Measurements from ENCODE around the gene ANKRD45. TPM values are rescaled to one million over a fixed set of nuclear protein-coding genes. Genes with fewer than 3 reads are reported as not detected.
"Not testable (repeated sequence)": the region's sequence is repeated elsewhere in the genome, so short reads cannot be mapped to it uniquely, and the experiment has no call there.

ANKRD45 gene
- total RNA-seq, 2 experiments from 2014 or later = 0.20 TPM; not detected in 1

- H3K4me3 Mint-ChIP-seq; H3K36me3 Mint-ChIP-seq; H3K27me3 Mint-ChIP-seq; H3K4me1 Mint-ChIP-seq; ATAC-seq; H3K27ac Mint-ChIP-seq; DNase-seq; H3K9me3 Mint-ChIP-seq (ENCODE audit: low read depth); CTCF ChIA-PET: not testable (repeated sequence)
These were observed 10.5 kb upstream of the ANKRD45 start for GRCh38 chr1:173680152-173680551.

- H3K27me3 Mint-ChIP-seq = peaks cover 11% of the 10 kb centered on the region
- H3K27ac Mint-ChIP-seq; CTCF ChIA-PET; H3K9me3 Mint-ChIP-seq (ENCODE audit: low read depth); ATAC-seq; H3K36me3 Mint-ChIP-seq; H3K4me3 Mint-ChIP-seq; H3K4me1 Mint-ChIP-seq; DNase-seq: not testable (repeated sequence)
These were observed 4.8 kb upstream of the ANKRD45 start for GRCh38 chr1:173674496-173674895.

DNA sequence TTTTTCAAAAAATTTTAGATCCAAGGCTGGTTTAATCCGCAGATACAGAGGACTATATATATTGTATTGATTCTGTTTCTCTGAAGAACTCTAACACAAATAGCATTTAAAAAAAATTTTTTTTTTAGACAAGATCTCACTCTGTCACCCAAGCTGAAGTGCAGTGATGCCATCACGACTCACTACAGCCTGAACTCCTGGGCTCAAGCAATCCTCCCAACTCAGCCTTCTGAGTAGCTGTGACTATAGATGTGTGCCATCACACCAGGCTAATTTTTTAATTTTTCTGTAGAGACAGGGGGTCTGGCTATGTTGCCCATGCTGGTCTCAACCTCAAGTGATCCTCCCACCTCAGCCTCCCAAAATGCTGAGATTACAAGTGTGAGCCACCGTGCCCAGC is 3.0 kb downstream of the ANKRD45 start:
- CTCF ChIA-PET = no interaction called here
- no peak for ATAC-seq

DNA sequence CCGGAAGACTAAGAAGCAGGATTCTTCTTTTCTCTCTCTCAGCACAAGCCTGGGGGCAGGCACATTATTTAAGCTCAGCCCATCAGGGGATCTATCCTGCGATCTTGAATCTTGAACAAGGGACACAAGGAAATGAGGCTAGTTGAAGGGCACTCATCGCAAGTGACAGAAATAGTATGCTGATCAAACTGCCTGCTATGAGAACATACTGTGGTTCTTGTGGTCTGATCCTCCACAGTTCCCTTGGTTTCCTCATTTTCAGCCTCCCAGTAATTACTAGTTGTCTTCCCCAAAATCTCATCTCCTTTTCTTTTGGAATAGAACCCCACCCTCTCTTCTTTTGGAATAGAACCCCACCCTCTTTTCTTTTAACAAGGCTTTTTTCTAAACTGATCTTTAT is 6.5 kb downstream of the ANKRD45 start:
- no peak for ATAC-seq
- Mint-ChIP-seq H3K27ac (no peak overlapping the region), H3K27me3 (peaks cover 7% of the 10 kb centered on the region), H3K9me3 (ENCODE audit: low read depth) (no peaks in the 10 kb centered on the region), H3K4me1 (no peaks in the 10 kb centered on the region), H3K4me3 (no peak overlapping the region), H3K36me3 (no peaks in the 10 kb centered on the region)
- no peak for DNase-seq
- CTCF ChIA-PET = no interaction called here

More for the DNA sequence above, 3.0 kb downstream of the ANKRD45 start:
- H3K9me3 Mint-ChIP-seq (ENCODE audit: low read depth) = no peaks in the 10 kb centered on the region
- H3K27me3 Mint-ChIP-seq = peaks cover 30% of the 10 kb centered on the region
- no peak overlapping the region for H3K4me3 Mint-ChIP-seq
- no peak for DNase-seq
- no peak overlapping the region for H3K27ac Mint-ChIP-seq
- peaks cover 7% of the 10 kb centered on the region for H3K4me1 Mint-ChIP-seq
- peaks cover 3% of the 10 kb centered on the region for H3K36me3 Mint-ChIP-seq

- H3K4me3 Mint-ChIP-seq = no peak overlapping the region
- no peak for ATAC-seq
- DNase-seq = no peak
- no peaks in the 10 kb centered on the region for H3K9me3 Mint-ChIP-seq (ENCODE audit: low read depth)
- no peak overlapping the region for H3K27ac Mint-ChIP-seq
- CTCF ChIA-PET = interaction anchor here (0.6 kb wide), 1 partner anchor 904 kb away, joined by 5 read pairs; no protein-coding TSS in a partner anchor
- H3K4me1 Mint-ChIP-seq = no peaks in the 10 kb centered on the region
- no peaks in the 10 kb centered on the region for H3K36me3 Mint-ChIP-seq
- H3K27me3 Mint-ChIP-seq = no peaks in the 10 kb centered on the region
These were observed 7.9 kb downstream of the ANKRD45 start for GRCh38 chr1:173661763-173662162.

DNA sequence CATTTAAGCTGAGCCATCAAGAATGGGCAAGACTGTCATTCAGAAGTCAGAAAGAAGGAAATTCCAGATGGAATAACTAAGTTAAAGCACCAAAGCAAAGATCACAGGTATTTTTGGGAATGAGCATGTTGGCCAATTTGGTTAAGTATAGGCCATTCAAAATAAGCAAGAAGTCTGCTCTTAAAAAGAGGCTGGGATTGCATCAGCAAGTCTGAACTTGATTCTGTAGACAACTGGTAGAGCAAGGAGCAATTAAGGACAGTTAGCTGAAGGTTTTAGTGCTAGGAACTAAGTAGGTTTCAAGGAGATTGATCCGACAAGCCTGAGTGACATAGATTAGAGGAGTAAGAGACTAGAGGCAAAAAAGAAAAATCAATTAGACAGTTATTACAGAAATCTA is 8.4 kb downstream of the ANKRD45 start:
- no peak overlapping the region for H3K4me3 Mint-ChIP-seq
- CTCF ChIA-PET = no interaction called here
- DNase-seq = no peak
- H3K9me3 Mint-ChIP-seq (ENCODE audit: low read depth) = no peaks in the 10 kb centered on the region
- no peaks in the 10 kb centered on the region for H3K27me3 Mint-ChIP-seq
- ATAC-seq = no peak
- no peaks in the 10 kb centered on the region for H3K36me3 Mint-ChIP-seq
- no peaks in the 10 kb centered on the region for H3K4me1 Mint-ChIP-seq
- H3K27ac Mint-ChIP-seq = no peak overlapping the region

- DNase-seq = no peak
- Mint-ChIP-seq H3K27ac (no peak overlapping the region), H3K36me3 (no peaks in the 10 kb centered on the region), H3K4me3 (no peak overlapping the region), H3K4me1 (no peaks in the 10 kb centered on the region), H3K27me3 (no peaks in the 10 kb centered on the region), H3K9me3 (ENCODE audit: low read depth) (no peaks in the 10 kb centered on the region)
- no peak for ATAC-seq
- CTCF ChIA-PET = no interaction called here
These were observed 9.3 kb downstream of the ANKRD45 start for GRCh38 chr1:173660306-173660705.

GRCh38 chr1:173648880-173649605 is 20.6 kb downstream of the ANKRD45 start:
- no peaks in the 10 kb centered on the region for H3K4me1 Mint-ChIP-seq
- no peaks in the 10 kb centered on the region for H3K36me3 Mint-ChIP-seq
- peaks cover 3% of the 10 kb centered on the region for H3K27me3 Mint-ChIP-seq
- H3K27ac Mint-ChIP-seq = no peak overlapping the region
- CTCF ChIA-PET = no interaction called here
- H3K4me3 Mint-ChIP-seq = no peak overlapping the region
- ATAC-seq (no peak), DNase-seq (no peak)
- H3K9me3 Mint-ChIP-seq (ENCODE audit: low read depth) = no peaks in the 10 kb centered on the region

GRCh38 chr1:173646656-173647055 is 23.0 kb downstream of the ANKRD45 start:
- ATAC-seq (no peak), DNase-seq (no peak)
- Mint-ChIP-seq H3K27me3 (no peaks in the 10 kb centered on the region), H3K36me3 (no peaks in the 10 kb centered on the region), H3K27ac (no peak overlapping the region), H3K4me1 (peaks cover 2% of the 10 kb centered on the region), H3K9me3 (ENCODE audit: low read depth) (no peaks in the 10 kb centered on the region), H3K4me3 (no peak overlapping the region)
- CTCF ChIA-PET = no interaction called here

DNA sequence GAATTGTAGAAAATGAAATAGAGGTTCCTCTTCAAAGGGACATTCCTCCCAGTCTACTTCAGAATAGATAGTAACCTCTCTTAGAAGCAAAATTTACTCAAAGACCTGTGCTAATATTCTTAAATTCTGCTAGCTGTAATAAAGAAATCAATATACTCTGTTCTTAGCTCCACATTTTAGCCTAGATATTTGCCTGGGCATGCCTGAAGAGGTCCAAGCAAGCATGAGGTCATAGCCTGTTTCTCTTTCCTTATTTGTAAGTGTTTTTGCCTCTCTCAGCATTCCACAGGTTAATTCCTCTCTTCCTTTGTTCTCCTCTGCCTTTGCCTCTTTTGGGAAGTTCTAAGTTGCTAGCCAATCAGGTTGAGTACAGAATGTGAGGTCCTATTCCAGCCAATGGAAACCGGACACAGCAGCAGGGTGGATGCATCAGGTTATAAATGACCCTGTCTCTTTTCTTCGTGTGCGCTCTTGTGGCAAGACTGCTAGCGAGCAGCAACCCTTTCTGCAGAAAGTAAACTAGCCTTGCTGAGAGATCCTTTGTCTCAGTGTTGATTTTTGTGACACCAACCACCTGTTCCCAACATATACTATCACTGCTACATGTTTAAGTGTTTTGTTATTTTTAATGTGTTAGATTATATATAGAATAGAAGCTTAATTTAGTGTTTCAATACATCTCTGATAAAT is 27.1 kb downstream of the ANKRD45 start:
- H3K27me3 Mint-ChIP-seq; H3K4me1 Mint-ChIP-seq; DNase-seq; H3K4me3 Mint-ChIP-seq; ATAC-seq; H3K9me3 Mint-ChIP-seq (ENCODE audit: low read depth); H3K27ac Mint-ChIP-seq; H3K36me3 Mint-ChIP-seq: not testable (repeated sequence)
- CTCF ChIA-PET = interaction anchor here (1.4 kb wide), 1 partner anchor 213 kb away, joined by 3 read pairs; no protein-coding TSS in a partner anchor

GRCh38 chr1:173639102-173639501 is 30.5 kb downstream of the ANKRD45 start:
- H3K4me1 Mint-ChIP-seq = peaks cover 2% of the 10 kb centered on the region
- H3K27ac Mint-ChIP-seq = no peak overlapping the region
- CTCF ChIA-PET = no interaction called here
- no peaks in the 10 kb centered on the region for H3K27me3 Mint-ChIP-seq
- H3K4me3 Mint-ChIP-seq = no peak overlapping the region
- ATAC-seq = no peak
- H3K36me3 Mint-ChIP-seq = peaks cover 8% of the 10 kb centered on the region
- no peak for DNase-seq
- peaks cover 4% of the 10 kb centered on the region for H3K9me3 Mint-ChIP-seq (ENCODE audit: low read depth)

DNA sequence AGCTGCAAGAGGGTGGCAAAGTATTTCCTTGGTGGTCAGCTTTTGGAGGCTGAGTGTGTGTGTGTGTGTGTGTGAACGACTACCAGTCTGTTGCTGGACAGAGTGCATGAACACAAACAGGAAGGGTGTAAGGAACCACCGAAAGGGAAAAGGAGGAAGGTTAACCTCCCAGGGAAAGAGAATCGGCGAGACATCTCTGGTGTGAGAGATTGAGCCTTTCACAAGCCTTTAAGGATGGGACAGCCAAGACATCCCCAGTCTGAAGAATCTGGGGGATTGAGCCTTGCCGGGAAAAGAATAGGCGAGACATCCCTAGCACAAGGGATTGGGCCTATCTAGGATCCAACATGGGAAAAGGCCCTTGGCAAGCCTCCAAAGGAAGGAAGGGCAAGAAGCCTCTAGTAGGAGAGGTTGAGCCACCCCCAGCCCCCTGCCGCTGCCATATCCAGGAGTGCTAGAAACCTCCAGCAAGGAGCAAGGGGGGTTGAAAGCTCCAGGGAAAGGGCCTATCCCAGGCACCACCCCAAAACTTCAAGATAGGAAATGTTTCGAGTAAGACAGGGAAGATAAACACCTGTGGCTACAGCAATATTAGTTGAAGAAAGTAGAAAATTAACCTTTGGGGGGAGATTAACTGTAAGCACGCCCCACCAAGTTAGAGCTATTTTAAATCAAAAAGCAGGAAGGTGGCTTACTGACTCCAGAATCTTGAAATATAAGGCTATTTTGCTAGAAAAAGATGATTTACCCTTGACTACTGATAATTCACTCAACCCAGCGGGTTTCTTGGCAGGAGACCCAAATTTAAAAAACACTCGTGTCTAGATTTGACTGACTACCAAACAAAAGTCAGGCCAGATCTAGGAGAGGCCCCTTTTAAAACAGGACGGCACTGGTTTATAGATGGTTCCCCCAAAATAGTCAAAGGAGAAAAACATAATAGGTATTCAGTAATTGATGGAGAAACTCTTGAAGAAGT is 31.3 kb downstream of the ANKRD45 start:
- no peak for DNase-seq
- Mint-ChIP-seq H3K27me3 (no peaks in the 10 kb centered on the region), H3K4me3 (no peak overlapping the region), H3K36me3 (peaks cover 8% of the 10 kb centered on the region), H3K27ac (no peak overlapping the region), H3K4me1 (peaks cover 2% of the 10 kb centered on the region), H3K9me3 (ENCODE audit: low read depth) (peaks cover 4% of the 10 kb centered on the region)
- CTCF ChIA-PET = no interaction called here
- no peak for ATAC-seq

GRCh38 chr1:173637236-173638042 is 32.2 kb downstream of the ANKRD45 start:
- DNase-seq; ATAC-seq; H3K27me3 Mint-ChIP-seq; H3K9me3 Mint-ChIP-seq (ENCODE audit: low read depth); H3K27ac Mint-ChIP-seq; CTCF ChIA-PET; H3K36me3 Mint-ChIP-seq; H3K4me3 Mint-ChIP-seq; H3K4me1 Mint-ChIP-seq: not testable (repeated sequence)
